Activated naive CD8-positive, alpha-beta T cell (primary cell): Measurements from ENCODE around the gene GYS2.

Experiments
- H3K27ac Mint-ChIP-seq: one replicate; pipeline ENCODE4 v1.8.0; 2021; ENCODE audit warnings: mixed read lengths
- H3K27me3 Mint-ChIP-seq: one replicate; pipeline ENCODE4 v1.8.0; 2021; ENCODE audit warnings: mixed read lengths
- H3K36me3 Mint-ChIP-seq: one replicate; pipeline ENCODE4 v1.8.0; 2021; ENCODE audit warnings: mixed read lengths
- H3K4me1 Mint-ChIP-seq: one replicate; pipeline ENCODE4 v1.8.0; 2021; ENCODE audit warnings: low read depth, mixed read lengths
- H3K4me3 Mint-ChIP-seq: one replicate; pipeline ENCODE4 v1.8.0; 2021; ENCODE audit warnings: mild to moderate bottlenecking, mixed read lengths
- H3K9me3 Mint-ChIP-seq: one replicate; pipeline ENCODE4 v1.8.0; 2021; ENCODE audit warnings: low read depth, mixed read lengths

GYS2 gene

DNA sequence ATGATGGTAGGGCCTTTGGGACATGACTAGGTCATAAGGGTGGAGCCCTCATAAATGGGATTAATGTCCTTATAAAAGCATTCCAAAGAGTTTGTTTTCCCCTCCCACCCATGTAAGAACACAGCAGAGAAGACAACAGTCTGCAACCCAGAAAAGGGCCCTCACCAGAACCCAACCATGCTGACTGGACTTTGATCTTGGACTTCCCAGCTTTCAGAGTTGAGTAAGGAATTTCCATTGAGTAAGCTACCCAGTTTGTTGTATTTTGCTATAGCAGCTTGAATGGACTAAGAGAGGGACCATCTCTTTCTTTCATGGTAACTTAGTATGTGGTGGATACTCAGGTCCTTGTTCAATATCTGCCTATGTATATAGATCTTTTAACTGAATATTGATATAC is 81.5 kb downstream of the GYS2 start:
- peaks cover 2% of the 10 kb centered on the region for H3K27me3 Mint-ChIP-seq
- H3K4me3 Mint-ChIP-seq = no peak overlapping the region
- peaks cover 6% of the 10 kb centered on the region for H3K36me3 Mint-ChIP-seq
- peaks cover 10% of the 10 kb centered on the region for H3K9me3 Mint-ChIP-seq
- H3K27ac Mint-ChIP-seq = no peak overlapping the region
- H3K4me1 Mint-ChIP-seq = peaks cover 5% of the 10 kb centered on the region

DNA sequence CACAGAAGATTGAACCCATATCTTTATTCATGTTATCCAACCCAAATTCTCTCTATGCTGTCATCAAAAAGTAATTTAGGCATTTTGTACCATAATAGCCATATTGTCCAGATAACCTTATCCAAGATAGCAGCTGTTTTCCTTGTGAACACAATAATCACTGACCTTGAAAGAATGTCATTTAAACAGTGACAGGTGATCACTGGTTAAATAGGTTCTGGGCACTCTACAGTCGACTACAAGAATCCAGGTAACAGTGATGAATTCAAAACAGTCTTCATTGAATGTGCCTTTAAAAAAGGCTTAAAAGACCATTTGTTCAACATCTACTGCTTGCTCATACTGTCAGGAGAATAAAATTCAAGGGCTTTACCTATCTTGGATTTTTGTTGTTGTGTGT is 83.1 kb downstream of the GYS2 start:
- Mint-ChIP-seq H3K27ac (no peak overlapping the region), H3K36me3 (peaks cover 8% of the 10 kb centered on the region), H3K4me1 (no peaks in the 10 kb centered on the region), H3K27me3 (no peaks in the 10 kb centered on the region), H3K4me3 (no peak overlapping the region), H3K9me3 (peaks cover 10% of the 10 kb centered on the region)

DNA sequence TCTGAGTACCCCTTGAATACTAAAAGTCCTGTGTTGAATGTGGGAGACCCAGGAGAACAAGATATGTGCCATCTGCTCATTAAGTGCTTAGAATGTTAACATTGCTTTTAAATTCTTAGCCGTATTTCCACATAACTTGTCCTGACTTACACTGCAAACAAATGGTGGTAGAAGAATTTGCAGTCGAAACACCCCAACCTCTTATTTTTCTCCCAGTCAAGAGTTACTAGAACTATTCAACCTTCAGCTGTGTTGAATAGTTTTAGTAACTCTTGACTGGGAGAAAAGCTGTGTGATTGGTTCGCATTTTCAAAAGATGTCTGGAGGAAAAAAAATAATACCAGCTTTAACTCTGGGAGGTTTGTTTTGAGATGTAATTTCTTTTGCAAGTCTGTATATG is 86.2 kb downstream of the GYS2 start:
- H3K9me3 Mint-ChIP-seq = no peaks in the 10 kb centered on the region
- H3K4me1 Mint-ChIP-seq = no peaks in the 10 kb centered on the region
- no peak overlapping the region for H3K4me3 Mint-ChIP-seq
- no peak overlapping the region for H3K27ac Mint-ChIP-seq
- H3K36me3 Mint-ChIP-seq = peaks cover 5% of the 10 kb centered on the region
- H3K27me3 Mint-ChIP-seq = no peaks in the 10 kb centered on the region

DNA sequence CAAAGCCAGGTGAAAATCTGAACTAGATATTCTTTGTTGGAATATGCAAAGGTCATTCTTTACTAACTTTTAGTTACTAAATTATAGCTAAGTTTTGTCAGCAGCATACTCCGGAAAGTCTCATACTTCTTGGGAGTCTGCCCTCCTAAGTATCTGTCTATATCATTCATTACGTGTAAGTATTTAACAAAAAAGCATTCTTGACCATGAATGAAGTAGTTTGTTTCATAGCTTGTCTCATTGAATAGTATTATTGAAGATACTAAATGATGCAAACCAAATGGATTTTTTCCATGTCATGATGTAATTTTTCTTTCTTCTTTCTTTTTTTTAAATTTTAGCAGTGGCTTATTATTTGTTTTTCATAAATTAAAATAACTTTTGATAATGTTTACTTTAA is 88.4 kb downstream of the GYS2 start:
- Mint-ChIP-seq H3K4me1 (peaks cover 1% of the 10 kb centered on the region), H3K4me3 (no peak overlapping the region), H3K27me3 (no peaks in the 10 kb centered on the region), H3K9me3 (no peaks in the 10 kb centered on the region), H3K36me3 (peaks cover 6% of the 10 kb centered on the region), H3K27ac (no peak overlapping the region)

DNA sequence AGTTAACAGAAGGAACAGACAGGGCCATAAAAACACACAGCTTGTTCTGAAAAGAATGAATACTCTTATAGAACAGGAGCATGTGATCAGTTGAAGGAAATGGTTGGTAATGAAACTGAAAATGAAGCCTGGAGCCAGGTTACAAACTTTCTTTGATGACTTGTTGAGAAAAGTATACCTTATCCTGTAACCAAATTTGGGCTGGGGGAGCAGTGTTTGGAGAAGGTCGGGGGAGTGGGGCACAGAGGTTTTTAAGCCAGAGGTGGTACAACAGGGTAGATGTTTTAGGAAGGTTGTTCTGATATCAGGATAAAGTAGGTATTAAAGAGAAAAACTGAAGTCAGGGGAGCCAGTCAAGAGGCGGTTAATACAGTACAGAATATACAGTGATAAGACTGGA is 94.9 kb downstream of the GYS2 start:
- no peaks in the 10 kb centered on the region for H3K9me3 Mint-ChIP-seq
- H3K27ac Mint-ChIP-seq = peak overlapping the region; percentile 64
- H3K4me1 Mint-ChIP-seq = peaks cover 37% of the 10 kb centered on the region
- no peaks in the 10 kb centered on the region for H3K27me3 Mint-ChIP-seq
- H3K36me3 Mint-ChIP-seq = peaks cover 7% of the 10 kb centered on the region
- peak overlapping the region; percentile 30 for H3K4me3 Mint-ChIP-seq

DNA sequence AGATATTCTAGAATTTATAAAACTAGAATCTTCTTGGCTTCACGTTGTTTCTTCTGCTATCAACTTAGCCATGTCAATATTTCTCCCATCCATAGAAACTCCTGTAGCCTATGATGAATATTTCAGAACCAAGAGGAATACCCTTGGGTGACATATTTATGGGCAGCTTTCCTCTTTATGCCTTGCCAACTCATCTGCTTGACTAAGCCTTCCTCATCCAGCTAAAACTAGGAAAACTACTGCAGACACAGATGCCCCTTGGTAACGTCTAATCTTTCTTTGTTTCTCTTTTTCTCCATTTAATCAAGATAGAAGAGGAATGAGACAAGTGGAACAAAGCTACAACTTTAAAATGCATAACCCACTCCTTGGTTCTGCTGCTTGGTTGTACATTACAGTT is 96.8 kb downstream of the GYS2 start:
- Mint-ChIP-seq H3K36me3 (peaks cover 7% of the 10 kb centered on the region), H3K27me3 (no peaks in the 10 kb centered on the region), H3K9me3 (no peaks in the 10 kb centered on the region), H3K4me1 (peaks cover 57% of the 10 kb centered on the region), H3K27ac (no peak overlapping the region), H3K4me3 (no peak overlapping the region)

DNA sequence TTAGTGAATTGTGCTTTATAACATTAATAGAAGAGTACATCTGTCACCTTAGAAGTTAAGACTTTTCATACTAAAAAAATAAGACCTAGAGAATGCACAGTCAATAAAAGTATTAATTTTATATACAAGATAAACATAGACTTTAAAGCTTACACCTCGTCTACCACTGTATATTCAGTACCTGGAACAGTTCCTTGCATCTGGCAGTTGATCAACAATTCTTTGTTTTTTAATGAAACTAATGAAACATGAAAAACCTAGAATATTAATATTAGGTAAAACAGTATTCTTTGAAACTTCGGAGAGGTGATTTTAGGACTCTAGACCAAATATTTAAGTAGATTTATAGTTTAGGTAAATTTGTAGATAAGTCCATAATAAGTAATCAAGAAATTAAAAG is 98.8 kb downstream of the GYS2 start:
- Mint-ChIP-seq H3K27ac (no peak overlapping the region), H3K9me3 (no peaks in the 10 kb centered on the region), H3K4me3 (no peak overlapping the region), H3K36me3 (peaks cover 4% of the 10 kb centered on the region), H3K4me1 (peaks cover 62% of the 10 kb centered on the region), H3K27me3 (no peaks in the 10 kb centered on the region)

DNA sequence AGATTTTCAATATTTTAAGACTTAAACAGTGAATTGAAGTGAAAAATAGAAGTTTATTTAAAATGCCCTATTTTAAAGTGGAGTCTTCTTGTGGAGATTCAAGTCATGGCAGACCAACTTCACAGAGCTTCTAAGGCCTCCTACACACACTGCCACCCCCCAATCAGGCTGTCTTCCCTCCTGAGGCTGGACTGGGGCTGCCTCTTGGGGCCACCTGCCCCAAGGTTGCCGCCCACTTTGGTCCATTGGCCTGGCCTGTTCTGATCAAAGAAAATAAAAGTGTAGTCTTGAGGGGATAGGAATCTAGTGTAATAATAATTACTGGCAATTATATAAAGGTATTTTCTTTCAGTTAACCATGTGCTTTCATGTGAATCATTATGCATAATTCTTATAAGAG is 101.8 kb downstream of the GYS2 start:
- Mint-ChIP-seq H3K4me1 (peaks cover 53% of the 10 kb centered on the region), H3K27me3 (no peaks in the 10 kb centered on the region), H3K36me3 (peaks cover 2% of the 10 kb centered on the region), H3K9me3 (no peaks in the 10 kb centered on the region), H3K4me3 (no peak overlapping the region), H3K27ac (no peak overlapping the region)

DNA sequence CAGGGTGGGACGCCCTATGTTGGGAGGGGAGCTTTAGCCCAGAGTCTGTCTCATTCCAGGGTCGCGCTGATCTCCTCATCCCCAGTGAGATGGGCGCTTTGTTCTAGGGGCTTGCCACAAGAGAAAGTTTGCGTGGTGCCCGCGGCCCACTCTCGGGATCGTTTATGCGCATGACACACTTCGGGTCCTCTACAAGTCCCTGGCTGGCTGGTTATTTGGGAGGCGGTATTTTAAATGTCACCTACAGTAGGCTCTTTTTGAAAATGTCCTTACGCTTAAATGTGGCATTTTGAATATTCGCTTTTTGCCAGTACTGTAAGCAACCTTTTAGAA is 102.5 kb downstream of the GYS2 start:
- peaks cover 8% of the 10 kb centered on the region for H3K36me3 Mint-ChIP-seq
- no peak overlapping the region for H3K4me3 Mint-ChIP-seq
- peaks cover 56% of the 10 kb centered on the region for H3K4me1 Mint-ChIP-seq
- no peak overlapping the region for H3K27ac Mint-ChIP-seq
- H3K9me3 Mint-ChIP-seq = no peaks in the 10 kb centered on the region
- no peaks in the 10 kb centered on the region for H3K27me3 Mint-ChIP-seq

DNA sequence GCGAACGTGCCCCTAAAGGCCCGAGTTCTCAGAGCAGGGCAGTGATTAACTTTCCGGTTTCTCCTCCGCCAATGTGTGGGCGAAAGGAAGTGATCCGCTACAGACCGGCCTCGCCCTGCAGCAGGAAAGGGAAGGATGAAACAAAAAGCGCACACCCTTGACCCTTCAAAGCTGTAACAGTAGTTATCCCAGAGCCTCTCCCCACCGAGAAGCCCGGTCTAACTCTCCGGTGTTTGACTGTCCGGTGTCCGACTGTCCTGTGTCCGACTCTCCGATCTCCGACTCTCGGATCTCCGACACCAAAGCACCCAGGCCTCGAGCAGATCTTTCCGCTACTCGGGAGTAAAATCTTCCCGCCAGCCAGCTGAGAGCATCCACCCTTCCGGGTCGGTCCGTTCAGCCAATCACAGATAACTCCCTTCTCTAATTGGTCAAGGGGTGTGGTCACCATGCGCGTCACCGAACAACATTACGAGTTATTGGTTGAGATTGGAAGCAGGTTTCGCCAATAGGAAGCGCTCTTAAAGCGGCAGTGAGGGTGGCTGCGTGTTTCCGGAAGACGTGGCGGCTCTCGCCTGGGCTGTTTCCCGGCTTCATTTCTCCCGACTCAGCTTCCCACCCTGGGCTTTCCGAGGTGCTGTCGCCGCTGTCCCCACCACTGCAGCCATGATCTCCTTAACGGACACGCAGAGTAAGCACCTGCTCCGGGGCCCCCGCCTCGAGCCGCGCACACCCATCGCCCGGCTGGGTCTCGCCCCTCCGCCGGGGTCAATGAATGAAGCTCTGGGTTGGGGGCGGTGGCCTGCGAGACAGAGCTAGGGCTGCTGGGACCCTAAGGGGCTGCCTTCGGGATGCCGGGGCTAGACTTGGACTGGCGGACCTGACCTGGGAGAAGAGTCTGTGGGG is 103.1 kb downstream of the GYS2 start, which contains the start of the genes GOLT1B and RECQL:
TSS of gene GOLT1B (plus strand) at position 532 of the 906 bp plus-strand sequence. CDS start at position 667, 135 bp downstream.
TSS of gene RECQL (minus strand) at position 378 of the 906 bp plus-strand sequence. CDS start 2,065 bp downstream, outside the sequence.
- H3K27ac Mint-ChIP-seq = no peak within 1 kb of the TSS
- H3K27me3 Mint-ChIP-seq = no peaks in the 10 kb centered on the region
- peaks cover 56% of the 10 kb centered on the region for H3K4me1 Mint-ChIP-seq
- H3K9me3 Mint-ChIP-seq = no peaks in the 10 kb centered on the region
- peaks cover 13% of the 10 kb centered on the region for H3K36me3 Mint-ChIP-seq
- no peak within 1 kb of the TSS for H3K4me3 Mint-ChIP-seq

DNA sequence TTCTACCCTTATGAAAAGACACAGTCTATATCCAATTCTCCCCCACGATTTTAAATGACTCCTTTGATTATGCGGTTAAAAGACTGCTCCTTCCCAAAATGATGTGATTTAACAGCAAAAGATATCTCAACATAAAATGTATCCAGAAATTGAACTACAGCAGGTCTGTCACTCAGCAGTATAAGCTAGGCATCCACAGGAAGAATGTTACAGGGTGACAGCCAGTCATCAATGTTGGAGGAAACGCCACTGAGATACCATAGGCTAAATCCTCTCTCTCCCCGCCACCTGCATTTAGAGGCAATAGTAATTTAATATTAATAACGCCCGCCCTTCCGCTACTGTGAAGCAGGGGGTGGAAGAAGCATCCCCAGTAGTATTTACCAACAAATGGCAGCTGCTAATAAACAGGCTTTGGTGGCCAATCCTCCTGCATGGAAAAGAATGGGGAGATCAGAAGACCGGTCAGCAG is 103.8 kb downstream of the GYS2 start:
- H3K27ac Mint-ChIP-seq = no peak overlapping the region
- H3K9me3 Mint-ChIP-seq = no peaks in the 10 kb centered on the region

DNA sequence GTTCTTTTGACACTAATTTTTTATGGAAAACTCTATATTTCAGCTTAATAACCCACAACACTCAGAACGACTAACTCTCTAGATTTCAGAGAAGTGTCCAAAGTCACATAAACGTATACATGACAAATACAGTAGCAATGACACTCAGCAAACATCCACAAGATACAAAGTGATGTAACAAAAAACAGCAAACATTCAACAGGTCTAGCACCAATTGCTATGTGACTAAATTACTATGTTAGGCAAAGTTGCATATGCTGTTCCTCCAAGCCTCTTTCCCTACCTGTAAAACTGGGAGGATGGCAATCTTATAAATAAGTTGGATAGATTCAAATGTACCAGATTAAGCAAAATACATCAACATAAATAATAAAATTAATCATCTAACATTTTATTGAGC is 104.9 kb downstream of the GYS2 start:
- peaks cover 42% of the 10 kb centered on the region for H3K4me1 Mint-ChIP-seq
- H3K36me3 Mint-ChIP-seq = peaks cover 20% of the 10 kb centered on the region
- H3K27me3 Mint-ChIP-seq = no peaks in the 10 kb centered on the region
- H3K27ac Mint-ChIP-seq = no peak overlapping the region
- H3K4me3 Mint-ChIP-seq = no peak overlapping the region
- no peaks in the 10 kb centered on the region for H3K9me3 Mint-ChIP-seq

More for the DNA sequence above, 103.8 kb downstream of the GYS2 start:
- Mint-ChIP-seq H3K4me3 (no peak overlapping the region), H3K4me1 (peaks cover 52% of the 10 kb centered on the region), H3K36me3 (peaks cover 13% of the 10 kb centered on the region), H3K27me3 (no peaks in the 10 kb centered on the region)
